ENCODE results near the gene FBXL3.

FBXL3 gene

GRCh38 chr13:77026861-77027621 lies at the start of gene FBXL3:
Gene FBXL3, minus strand, starts transcription at chr13:77027159. Its CDS starts 5,299 bp downstream, at chr13:77021860.
- DNase-seq (ENCODE audit: low spot score) (peak; percentile 88), FAIRE-seq (no peak)

GRCh38 chr13:77067519-77067918 lies 40.6 kb upstream of the FBXL3 start:
- no peak for FAIRE-seq
- no peak for DNase-seq (ENCODE audit: low spot score)

- FAIRE-seq (no peak), DNase-seq (ENCODE audit: low spot score) (no peak)
Observed at GRCh38 chr13:77065461-77066147, 38.6 kb upstream of the FBXL3 start.

- FAIRE-seq (no peak), DNase-seq (ENCODE audit: low spot score) (no peak)
Observed at GRCh38 chr13:77062097-77062496, 35.1 kb upstream of the FBXL3 start.

- FAIRE-seq = no peak
- no peak for DNase-seq (ENCODE audit: low spot score)
Observed at GRCh38 chr13:77061362-77061761, 34.4 kb upstream of the FBXL3 start.

GRCh38 chr13:77056886-77057285 lies 29.9 kb upstream of the FBXL3 start:
- DNase-seq (ENCODE audit: low spot score) (no peak), FAIRE-seq (no peak)

GRCh38 chr13:77056382-77056781 lies 29.4 kb upstream of the FBXL3 start:
- DNase-seq (ENCODE audit: low spot score) (no peak), FAIRE-seq (no peak)

GRCh38 chr13:77055158-77055557 lies 28.2 kb upstream of the FBXL3 start:
- no peak for DNase-seq (ENCODE audit: low spot score)
- FAIRE-seq = no peak

- FAIRE-seq = no peak
- DNase-seq (ENCODE audit: low spot score) = no peak
Observed at GRCh38 chr13:77053192-77053591, 26.2 kb upstream of the FBXL3 start.

- DNase-seq (ENCODE audit: low spot score) (no peak), FAIRE-seq (no peak)
Observed at GRCh38 chr13:77048681-77049080, 21.7 kb upstream of the FBXL3 start.

- no peak for FAIRE-seq
- no peak for DNase-seq (ENCODE audit: low spot score)
Observed at GRCh38 chr13:77047649-77048343, 20.8 kb upstream of the FBXL3 start.

- DNase-seq (ENCODE audit: low spot score) = no peak
- no peak for FAIRE-seq
Observed at GRCh38 chr13:77042566-77043177, 15.7 kb upstream of the FBXL3 start.

- FAIRE-seq (no peak), DNase-seq (ENCODE audit: low spot score) (no peak)
Observed at GRCh38 chr13:77040835-77041234, 13.9 kb upstream of the FBXL3 start.

- FAIRE-seq (no peak), DNase-seq (ENCODE audit: low spot score) (no peak)
Observed at GRCh38 chr13:77040076-77040475, 13.1 kb upstream of the FBXL3 start.

GRCh38 chr13:77038907-77039480 lies 12.0 kb upstream of the FBXL3 start:
- FAIRE-seq = no peak

GRCh38 chr13:77036279-77036678 lies 9.3 kb upstream of the FBXL3 start:
- no peak for DNase-seq (ENCODE audit: low spot score)
- FAIRE-seq = no peak

More at GRCh38 chr13:77038907-77039480, 12.0 kb upstream of the FBXL3 start:
- no peak for DNase-seq (ENCODE audit: low spot score)

- DNase-seq (ENCODE audit: low spot score) = no peak
- FAIRE-seq = no peak
Observed at GRCh38 chr13:77034881-77035280, 7.9 kb upstream of the FBXL3 start.

- no peak for FAIRE-seq
Observed at GRCh38 chr13:77033717-77034302, 6.9 kb upstream of the FBXL3 start.

GRCh38 chr13:77031656-77032243 lies 4.8 kb upstream of the FBXL3 start:
- FAIRE-seq = no peak
- no peak for DNase-seq (ENCODE audit: low spot score)

More at GRCh38 chr13:77033717-77034302, 6.9 kb upstream of the FBXL3 start:
- DNase-seq (ENCODE audit: low spot score) = no peak

- FAIRE-seq = no peak
- no peak for DNase-seq (ENCODE audit: low spot score)
Observed at GRCh38 chr13:77029436-77029835, 2.5 kb upstream of the FBXL3 start.

- no peak for DNase-seq (ENCODE audit: low spot score)
- no peak for FAIRE-seq
Observed at GRCh38 chr13:77028202-77028601, 1.2 kb upstream of the FBXL3 start.
